Amniotic stem cell (primary cell): ENCODE results near the gene MAP3K13.
"Not testable (repeated sequence)": the region's sequence is repeated elsewhere in the genome, so short reads cannot be mapped to it uniquely, and the experiment has no call there.

Source experiments
- DNase-seq: peaks from one replicate; lab custom pipeline; 2025; lab: John Stamatoyannopoulos, UW

Gene MAP3K13

GRCh38 chr3:185397676-185398075 lies 34.7 kb downstream of the MAP3K13 start:
- DNase-seq = no peak

- DNase-seq = no peak
Measured at GRCh38 chr3:185399737-185400667, 37.1 kb downstream of the MAP3K13 start.

DNA sequence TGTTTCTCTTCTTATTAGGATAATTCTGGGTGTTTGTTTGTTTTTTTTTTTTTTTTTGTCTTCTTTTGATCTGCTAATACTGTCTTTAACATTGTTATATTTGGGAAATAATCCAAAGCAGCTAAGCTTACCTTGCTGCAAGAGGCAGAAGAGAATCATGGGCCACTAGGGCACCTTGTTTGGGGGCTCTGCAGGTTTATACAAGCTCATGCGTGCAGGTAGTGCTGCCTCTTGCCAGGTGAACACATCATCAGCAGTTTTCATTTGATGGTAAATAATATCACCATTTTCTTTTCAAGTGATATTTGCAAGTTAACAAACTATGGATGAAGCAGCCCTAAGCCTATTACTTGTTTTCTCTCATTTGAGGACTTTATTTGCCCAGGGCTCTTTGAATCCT lies 37.9 kb downstream of the MAP3K13 start:
- no peak for DNase-seq

GRCh38 chr3:185401319-185401955 lies 38.5 kb downstream of the MAP3K13 start:
- DNase-seq = no peak

DNA sequence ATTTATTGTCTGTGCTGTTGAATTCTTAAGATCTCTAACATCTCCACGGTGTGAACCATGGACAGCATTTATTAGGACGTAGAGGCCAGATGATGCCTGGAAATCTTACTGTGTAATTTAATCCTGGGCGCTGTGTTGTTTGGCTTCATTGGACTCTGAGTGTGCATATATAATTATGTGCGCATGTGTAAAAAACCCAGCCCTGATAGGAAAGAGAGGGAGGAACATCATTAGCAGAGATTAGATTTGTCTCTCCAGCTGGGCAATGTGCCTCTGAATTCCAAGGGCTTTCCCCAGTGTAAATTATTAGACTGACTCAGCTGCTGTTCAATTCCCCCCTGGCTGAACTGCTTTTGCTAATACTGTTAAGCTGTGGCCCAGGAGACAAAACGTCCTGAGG lies 39.6 kb downstream of the MAP3K13 start:
- DNase-seq = no peak

DNA sequence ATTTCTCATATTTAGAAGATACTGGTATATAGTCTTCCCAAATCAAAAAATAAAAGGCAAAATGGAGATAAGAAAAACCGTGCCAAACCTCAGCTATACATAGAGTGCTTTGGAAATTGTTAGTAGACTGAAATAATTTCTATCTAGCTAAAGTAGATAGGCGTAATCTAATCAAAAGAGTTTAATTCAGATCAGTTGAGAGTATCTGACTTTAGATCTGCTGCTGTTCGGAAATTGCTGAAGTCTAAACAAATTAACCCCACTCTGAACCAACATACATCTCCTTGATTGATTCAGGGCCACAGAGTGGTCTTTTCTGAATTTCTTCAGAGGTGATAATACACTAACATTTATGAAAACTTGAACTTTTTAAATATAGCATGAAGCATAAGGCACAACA lies 40.1 kb downstream of the MAP3K13 start:
- DNase-seq = no peak

- DNase-seq = no peak
Measured at GRCh38 chr3:185405243-185405642, 42.3 kb downstream of the MAP3K13 start.

DNA sequence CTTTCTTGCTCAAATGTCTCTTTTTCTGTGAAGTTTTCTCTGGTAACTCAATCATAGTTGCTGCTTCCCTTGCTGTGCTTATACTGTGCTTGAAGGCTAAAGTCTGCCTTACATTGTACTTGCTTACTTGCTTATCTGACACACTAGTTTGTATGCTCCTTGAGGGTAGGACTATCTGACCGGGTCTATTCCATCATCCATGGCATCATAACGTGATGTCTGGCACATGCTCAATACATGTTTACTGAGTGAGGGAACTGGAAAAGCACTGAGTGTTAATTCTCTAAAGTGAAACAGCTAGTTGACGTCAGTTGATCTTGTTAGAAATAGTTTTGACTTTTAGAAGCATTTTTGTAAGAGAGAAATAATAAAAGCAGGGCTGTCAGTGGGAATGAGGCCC lies 42.7 kb downstream of the MAP3K13 start:
- DNase-seq = no peak

- DNase-seq = no peak
Measured at GRCh38 chr3:185406121-185406620, 43.2 kb downstream of the MAP3K13 start.

DNA sequence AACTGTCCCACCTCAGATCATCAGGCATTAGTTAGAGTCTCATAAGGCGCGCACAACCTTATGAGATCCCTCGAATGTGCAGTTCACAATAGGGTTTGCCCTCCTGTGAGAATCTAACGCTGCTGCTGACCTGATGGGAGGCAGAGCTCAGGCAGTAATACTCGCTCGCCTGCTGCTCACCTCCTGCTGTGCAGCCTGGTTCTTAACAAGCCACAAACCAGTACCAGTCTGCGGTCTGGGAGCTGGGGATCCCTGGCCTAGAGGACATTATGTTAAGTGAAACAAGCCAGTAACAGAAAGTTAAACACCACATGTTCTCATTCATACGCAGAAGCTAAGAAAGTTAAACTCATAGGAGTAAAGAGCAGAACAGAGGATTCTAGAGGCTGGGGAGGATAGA lies 47.0 kb downstream of the MAP3K13 start:
- DNase-seq = no peak

DNA sequence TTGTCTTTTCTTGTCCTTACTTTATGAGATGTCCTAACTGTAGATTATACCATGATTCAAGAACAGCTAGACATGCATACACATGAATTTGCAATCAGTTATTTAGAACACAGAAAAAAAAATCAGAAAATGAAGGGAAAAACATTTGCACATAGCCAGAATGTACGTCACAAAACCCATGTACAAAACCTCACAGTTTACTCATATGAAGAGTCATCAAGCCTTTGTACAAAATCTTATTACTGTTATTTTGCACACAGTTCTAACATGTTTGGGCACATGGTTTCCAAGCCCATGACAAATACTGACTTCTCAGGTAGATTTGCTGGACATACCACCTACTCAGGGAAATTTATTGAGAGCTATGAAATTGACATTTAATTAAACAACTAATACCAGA lies 48.2 kb downstream of the MAP3K13 start:
- no peak for DNase-seq

DNA sequence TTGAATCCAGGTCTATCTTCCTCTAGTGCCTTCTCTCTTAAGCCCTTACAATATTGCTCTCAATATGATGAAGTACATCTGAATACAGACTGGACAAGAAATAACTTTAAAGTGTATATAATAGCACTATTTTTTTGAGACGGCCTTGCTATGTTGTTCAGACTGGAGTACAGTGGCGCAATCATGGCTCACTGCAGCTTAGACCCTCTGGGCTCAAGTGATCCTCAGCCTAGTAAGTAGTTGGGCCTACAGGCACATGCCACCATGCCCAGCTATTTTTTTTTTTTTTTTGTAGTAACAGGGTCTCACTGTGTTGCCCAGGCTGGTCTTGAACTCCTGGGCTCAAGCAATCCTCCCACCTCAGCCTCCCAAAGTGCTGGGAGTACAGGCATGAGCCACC lies 53.6 kb downstream of the MAP3K13 start:
- no peak for DNase-seq

GRCh38 chr3:185418561-185418977 lies 55.6 kb downstream of the MAP3K13 start:
- not testable (repeated sequence) for DNase-seq

GRCh38 chr3:185420762-185421161 lies 57.8 kb downstream of the MAP3K13 start:
- DNase-seq = no peak

DNA sequence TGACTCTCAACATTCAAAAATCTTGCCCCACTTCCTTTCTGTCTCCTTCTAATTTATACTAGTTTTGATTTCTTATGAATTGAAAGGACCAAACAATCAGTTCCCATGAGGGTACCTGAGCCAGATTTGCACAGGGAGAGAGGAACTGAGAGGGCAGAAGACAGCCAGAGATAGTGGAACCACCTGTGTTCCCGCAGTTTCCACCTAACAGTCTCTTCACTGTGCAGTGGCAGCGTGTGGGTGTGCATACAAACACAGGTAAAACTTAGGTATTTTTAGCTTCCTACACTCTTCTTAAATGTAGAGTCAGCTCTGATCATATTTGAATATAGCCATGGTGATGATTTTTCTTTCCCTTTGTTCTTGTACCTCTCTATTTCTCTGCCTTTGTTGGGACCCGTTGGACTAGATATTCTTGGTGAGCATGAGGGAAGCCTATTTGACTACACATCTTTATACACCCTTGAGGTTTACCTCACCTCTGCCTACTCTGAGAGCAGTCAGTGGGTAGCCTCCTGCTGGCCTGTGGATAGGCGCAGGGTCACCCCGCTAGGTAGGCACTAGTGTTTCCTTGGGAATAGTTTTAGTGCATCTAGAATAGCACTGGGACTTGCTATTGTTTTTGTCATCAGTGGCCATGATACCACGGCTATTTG lies 58.8 kb downstream of the MAP3K13 start:
- no peak for DNase-seq

DNA sequence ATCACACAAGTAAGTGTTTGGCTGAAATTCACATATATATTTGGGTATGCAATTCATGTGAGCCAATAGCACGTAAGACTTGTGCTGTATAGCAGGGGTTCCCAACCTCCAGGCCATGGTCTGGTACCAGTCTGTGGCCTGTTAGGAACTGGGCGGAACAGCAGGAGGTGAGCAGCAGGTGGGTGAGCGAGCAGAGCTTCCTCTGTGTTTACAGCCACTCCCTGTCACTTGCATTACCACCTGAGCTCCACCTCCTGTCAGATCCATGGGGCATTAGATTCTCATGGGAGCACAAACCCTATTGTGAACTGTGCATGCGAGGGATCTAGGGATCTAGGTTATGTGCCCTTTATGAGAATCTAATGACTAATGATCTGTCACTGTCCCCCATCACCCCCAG lies 59.7 kb downstream of the MAP3K13 start:
- no peak for DNase-seq

DNA sequence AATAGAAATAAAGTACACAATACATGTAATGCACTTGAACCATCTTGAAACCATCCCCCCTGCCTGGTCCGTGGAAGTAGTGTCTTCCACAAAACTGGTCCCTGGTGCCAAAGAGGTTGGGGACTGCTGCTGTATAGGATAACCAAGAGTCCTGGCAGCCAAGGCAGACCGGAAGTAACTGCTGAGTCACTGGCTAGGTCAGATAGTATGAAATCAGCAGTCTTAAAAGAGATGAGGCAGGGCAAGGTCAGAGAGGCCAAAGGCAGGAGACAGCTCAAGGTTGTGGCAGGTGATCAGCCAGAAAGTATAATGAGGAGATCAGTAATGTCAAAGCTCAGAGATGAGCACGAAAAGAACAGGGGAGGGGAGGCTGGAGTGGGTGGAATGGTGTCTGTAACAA lies 60.2 kb downstream of the MAP3K13 start:
- DNase-seq = no peak

- no peak for DNase-seq
Measured at GRCh38 chr3:185424435-185424834, 61.5 kb downstream of the MAP3K13 start.

DNA sequence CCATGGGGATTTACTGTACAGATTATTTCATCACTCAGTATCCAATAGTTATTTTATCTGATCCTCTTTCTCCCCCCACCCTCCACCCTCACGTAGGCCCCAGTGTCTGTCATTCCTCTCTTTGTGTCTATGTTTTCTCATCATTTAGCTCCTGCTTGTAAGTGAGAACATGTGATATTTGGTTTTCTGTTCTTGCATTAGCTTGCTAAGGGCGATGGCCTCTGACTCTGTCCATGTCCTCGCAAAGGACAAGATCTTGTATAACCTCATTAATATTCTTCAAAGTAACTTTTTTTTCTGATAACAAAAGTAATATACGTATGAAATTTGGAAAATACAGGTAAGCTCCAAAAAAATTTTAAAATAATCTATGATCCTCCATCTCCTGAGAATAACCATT lies 67.4 kb downstream of the MAP3K13 start:
- no peak for DNase-seq

GRCh38 chr3:185439745-185440466 lies 77.0 kb downstream of the MAP3K13 start:
- no peak for DNase-seq

DNA sequence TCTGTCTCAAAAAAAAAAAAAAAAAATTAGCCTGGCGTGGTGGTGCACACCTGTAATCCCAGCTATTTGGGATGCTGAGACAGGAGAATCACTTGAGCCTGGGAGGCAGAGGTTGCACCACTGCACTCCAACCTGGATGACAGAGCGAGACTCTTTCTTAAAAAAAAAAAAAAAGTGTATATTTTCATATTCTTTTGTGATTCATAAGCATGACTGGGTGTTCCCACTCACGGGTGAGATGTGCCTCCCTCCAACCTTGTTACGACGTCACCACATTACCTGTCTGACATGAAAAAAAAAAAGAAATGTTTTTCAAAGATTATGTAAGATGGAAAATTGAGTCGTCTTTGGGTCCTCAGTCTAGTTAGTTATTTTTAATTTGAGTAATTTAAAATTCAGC lies 79.1 kb downstream of the MAP3K13 start:
- no peak for DNase-seq

- DNase-seq = no peak
Measured at GRCh38 chr3:185444329-185444728, 81.4 kb downstream of the MAP3K13 start.
